Stimulated activated naive CD4-positive, alpha-beta T cell (primary cell): Measurements from ENCODE around the gene TTC7B.

ENCODE experiments used
- DNase-seq, 6 experiments: peaks; one replicate each; lab custom pipeline; 2025; lab: John Stamatoyannopoulos, UW

TTC7B gene

DNA sequence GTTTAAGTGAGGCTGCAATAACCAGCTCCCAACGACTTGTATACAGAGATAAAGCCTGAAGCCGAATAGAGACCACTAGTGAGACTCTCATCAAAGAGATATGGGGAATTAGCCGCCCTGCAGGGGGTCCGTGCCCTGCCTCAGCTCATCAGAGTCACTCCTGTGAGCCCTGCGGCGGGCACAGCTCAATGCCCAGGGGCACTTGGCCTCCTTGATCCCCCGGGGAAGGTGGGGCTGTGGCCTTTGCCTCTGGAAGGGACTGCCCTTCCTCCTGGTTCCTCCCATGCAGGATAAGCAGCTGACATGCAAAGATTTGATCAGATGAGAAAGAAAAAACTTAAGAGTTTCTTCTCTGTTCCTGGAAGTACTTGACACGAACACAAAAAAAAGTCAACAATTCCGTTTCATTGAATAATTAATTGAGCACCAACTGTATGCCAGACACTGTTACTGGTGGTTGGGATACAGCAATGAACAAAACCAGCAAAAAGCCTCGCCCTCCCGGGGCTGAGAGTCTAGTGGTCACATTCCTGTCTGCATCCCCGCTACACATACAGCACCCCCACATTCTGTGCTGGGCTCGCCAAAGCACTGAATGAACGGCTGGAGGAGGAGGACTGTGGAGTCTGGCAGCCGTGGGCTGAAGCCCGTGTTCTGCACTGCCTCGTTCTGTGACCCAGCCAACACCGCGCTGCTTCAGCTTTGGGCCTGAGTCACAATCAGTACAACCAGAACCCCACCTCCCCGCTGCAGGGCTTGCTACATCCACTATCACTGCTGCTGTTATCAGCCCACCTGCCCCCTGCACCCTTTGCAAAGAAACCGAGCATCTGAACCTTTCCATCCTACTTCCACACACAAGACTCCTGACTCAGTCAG, 10.3 kb downstream of the TTC7B start:
- DNase-seq, result no peak

DNA sequence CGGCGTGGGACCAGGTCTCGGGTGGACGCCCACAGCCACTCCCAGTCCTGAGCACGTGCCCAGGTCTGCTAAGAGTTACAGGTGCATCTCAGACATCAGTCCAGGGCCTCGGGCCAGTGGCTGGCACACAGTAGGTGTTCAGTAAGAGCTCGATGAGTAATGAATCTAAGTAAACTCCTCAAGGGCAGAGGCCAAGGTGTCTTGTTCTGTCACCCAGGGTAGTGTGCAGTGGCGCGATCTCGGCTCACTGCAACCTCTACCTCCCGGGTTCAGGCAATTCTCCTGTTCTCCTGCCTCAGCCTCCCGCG, 11.2 kb downstream of the TTC7B start:
- no peak for DNase-seq

DNA sequence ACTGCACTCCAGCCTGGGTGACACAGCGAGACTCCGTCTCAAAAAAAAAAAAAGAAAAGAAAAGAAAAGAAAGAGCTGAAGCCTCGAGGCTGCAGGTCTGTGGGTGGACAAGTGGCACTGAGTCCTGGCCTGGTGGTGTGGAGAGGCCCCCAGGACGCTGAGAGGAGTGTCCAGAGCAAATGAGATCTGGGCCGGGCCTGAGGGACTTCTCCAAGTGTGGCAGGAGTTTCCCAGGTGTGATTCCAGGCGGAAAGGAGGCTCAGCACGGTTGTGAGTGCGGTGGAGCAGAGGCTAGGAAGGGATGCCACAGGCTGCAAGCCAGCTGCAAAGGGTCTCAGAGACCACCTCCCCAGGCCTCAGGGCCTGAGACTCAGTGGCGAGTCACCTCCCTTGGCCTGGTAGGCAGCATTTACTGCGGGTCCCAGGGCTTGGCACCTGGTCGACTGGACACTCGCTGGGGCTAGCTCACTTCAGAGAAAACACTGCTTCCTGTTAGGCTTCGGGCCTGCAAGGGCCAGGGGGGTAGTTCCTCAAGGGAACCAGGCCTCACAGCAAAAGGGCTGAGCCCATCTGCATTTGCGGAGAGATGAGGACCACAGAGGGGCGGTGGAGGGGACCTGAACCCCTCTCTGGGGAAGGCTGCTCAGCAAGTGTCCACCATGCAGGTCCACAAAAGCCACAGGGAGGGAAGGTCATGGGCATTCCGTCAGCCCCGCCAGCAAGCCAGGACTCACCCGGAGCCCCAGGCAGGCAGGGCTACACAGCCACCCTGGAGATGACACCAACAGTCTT, 11.7 kb downstream of the TTC7B start:
- no peak for DNase-seq

DNA sequence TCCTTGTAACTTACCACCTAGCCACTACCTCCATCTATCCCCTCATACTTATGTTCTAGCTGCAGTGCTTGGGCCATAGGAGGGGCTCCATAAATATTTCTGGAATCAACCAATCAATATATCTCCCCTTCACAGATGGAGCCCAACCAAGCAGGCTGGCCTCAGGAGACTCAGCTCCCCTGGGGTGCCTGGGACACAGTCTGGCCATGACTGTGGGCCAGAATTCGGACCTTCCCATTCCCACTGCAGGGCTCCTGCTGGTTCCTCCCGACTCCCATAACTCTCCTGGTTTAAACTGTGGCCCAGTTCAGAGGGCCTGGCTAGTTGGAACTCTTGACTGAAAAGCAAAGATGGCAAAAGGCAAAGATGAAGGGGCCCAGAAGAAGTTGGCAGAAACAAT, 13.0 kb downstream of the TTC7B start:
- no peak for DNase-seq

DNA sequence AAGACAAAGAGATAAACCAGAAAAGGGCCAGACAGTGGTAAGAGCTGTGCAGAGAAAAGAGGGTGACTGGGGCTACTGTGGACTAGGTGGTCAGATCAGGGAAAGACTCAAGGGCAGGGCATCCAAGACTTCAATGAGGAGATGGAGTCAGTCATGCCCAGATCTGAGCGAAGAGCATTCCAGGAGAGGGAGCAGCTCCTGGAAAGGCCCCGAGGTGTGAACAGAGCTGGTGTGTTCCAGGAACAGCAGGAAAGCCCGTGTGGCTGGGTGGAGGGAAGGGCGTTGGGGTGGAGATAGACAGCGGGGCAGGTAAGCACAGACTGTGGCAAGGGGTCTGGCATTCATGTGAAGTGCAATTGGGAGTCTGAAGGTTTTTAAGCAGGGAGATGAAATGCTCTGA, 16.8 kb downstream of the TTC7B start:
- DNase-seq, result no peak

DNA sequence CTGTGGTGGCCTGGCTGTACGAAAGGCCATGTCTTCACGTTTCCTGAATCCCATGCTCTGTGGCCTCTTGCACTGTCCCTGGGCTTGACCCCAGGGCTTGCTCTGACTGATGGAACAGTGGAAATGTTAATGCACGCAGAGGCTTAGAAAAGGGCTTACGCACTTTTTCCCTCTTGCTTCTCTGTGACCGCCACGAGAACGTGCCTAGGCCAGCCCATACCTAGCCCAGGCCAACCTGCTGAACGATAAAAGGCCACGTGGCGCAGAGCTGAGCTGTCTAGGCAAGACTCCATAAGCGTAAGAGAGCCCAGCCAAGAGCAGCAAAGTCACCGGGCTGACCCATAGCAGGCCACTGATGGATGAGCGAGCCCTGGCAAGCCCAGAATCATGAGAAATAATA, 18.3 kb downstream of the TTC7B start:
- DNase-seq, result no peak

DNA sequence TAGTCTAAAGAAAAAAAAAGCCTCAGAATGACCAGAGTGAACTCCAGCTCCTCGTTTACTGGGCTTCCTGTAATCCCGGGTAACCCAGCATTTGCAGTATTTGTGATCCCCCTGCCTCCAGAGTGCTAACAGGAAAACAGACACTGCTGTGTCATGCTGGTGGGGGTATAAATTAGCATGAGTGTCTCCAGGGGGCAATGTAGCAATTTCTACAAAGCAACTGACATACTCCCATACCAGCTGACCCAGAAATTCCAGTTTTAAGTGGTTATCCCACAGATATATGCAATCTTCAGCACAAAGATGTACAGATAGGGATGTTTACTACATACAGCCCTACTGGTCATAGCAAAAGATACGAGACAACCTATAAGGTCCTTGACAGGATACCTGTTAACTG, 18.8 kb downstream of the TTC7B start:
- DNase-seq, result no peak

DNA sequence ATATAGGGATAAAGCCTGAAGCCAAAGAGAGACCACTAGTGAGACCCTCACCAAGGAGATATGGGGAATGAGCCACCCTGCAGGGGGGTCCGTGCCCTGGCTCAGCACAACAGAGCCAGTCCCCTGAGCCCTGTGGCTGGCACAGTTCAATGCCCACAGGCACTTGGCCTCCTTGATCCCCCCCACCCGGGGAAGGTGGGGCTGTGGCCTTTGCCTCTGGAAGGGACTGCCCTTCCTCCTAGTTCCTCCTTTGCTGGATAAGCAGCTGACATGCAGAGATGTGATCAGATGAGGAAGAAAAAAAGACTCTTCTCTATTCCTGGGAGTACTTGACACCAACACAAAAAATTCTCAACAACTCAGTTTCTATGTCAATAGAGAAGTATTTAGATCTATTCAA, 19.9 kb downstream of the TTC7B start:
- no peak for DNase-seq

DNA sequence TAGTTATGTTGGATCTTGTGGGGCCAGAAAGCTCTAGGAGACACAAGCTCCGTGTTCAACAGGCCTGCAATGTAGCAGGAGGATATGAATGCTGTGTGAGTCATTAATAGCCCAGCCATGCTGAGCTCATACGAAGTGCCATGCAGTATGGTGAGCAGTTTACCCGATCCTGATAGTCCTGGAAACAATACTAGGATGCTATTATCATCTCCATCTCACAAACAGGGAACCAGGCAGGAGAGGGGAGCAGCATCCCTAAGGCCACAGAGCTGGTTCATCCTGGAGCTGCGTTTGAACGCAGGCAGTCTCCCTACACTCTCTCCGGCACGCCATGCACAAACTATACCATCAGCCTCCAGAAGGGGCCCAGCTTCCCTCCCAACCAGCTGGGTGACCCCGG, 20.5 kb downstream of the TTC7B start:
- DNase-seq, result no peak

DNA sequence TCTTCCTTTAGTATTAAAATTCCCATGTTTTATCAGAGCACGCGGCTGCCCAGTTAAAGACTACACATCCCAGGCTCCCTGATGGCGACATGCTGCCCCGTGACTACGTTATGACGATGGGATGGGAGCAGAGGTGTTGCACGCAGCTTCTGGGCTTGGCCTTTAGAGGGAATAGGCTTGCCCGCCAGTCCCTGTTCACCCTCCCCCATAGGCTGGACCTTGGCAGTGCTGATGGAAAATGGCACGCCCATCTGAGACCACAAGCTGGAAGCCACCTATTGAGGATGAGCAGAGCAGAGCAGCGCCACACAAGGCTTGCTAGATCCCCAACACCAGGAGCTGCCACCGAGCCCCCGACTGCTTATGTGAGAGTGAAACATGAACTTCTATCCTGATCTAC, 24.7 kb downstream of the TTC7B start:
- no peak for DNase-seq

DNA sequence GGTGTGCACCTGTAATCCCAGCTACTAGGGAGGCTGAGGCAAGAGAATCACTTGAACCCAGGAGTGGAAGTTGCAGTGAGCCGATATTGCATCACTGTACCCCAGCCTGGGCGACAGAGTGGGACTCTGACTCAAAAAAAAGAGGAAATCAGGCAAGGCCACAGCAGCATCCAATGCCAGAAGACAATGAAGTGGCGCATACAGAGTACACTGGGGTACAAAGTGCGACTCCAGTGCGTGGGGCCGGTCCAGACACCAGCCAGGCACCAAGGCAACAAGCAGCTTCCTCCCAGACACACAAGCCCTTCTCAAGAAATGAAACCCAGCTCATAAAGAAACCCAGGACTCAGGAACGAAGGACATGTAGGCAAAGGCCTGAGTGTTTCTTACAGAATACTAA, 28.2 kb downstream of the TTC7B start:
- no peak for DNase-seq

DNA sequence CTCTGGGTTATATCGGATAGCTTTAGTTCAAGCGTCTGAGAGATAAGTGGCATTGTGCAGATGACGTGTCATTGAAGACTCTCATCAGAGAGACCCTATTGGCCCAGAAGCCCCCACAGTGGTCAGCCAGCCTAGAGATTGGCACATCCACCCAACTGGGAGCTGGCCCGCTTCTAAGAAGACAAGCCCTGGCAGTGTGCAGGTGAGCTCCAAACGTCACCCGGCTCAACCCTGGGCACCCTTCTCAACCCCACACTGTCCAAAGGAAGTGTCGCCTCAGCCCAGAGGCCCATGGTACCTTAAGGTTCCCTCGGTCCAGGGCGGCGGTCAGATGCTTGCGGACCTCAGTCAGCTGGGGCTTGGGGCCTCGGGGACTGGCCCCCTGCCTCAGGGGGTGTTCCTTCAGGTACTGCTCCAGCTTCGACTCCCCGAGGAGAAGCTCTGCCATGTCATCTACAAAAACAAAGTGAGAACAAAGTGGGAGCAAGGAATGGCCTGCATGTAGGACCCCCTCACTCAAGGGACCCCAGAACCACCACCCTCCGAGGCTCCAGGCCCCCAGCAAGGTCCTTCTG, 30.3 kb downstream of the TTC7B start:
- DNase-seq, result no peak

DNA sequence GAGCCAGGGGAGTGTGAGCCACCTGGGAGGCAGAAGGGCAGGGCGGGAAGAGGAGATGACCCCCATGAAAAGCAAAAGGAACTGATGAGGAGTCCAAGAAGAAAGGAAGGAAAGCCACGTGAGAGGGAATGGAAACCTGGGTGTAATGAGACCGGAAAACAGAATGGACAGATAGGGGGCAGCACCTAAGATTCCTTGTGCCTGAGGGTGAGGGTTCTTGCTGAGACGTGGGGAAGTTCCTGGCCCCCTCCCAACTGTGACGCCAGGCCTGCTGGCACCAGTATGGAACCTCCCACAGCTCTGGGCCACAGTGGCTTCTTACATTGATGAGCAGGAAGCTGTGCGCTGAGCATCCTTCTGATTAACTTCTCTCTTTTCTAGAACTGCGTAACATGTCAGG, 30.8 kb downstream of the TTC7B start:
- DNase-seq, result no peak

DNA sequence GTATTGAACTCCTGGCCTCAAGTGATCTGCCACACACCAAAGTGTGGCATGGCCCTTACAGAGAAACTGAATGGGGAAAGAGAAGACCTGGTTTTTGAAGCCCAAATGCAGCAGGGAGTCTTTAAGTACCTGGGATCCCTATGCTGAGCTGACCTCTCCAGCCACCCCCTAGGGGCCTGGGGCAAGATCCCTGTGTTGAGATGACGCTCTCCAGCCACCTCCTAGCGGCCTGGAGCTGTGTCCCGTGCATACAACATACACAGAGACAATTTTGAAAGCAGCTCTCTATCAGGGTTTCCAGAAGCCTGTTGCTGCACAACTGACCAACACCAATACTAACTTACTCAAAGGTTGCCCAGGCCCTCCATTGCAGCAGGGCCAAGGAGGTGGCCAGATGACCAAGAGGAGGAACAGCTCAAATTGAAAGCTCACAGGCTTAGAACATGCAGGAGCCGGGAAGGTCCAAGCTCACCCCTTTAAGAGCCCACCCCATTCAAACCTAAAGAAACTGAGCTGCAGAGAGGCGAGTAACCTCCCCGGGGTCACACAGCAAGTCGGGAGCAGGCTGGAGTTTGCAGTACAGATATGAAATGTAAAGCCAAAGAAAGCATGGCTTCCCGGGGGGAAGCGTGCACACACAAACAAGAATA, 31.5 kb downstream of the TTC7B start:
- DNase-seq, result no peak

DNA sequence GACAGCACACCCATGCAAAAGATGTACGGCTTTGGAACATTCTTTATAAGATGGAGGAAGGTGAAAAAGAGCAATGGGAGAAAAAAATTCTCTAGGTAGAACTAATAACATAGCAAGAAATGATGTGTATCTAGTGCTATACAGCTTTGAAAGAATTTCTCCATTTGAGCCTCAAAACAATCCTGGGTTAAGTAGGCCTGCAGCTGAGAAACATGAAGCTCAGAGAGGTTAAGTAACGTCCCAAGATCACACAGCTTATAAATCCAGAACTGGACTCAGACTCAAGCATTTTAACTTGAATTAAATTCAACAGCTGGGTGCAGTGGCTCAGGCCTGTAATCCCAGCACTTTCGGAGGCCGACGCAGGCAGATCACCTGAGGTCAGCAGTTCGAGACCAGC, 32.9 kb downstream of the TTC7B start:
- no peak for DNase-seq

DNA sequence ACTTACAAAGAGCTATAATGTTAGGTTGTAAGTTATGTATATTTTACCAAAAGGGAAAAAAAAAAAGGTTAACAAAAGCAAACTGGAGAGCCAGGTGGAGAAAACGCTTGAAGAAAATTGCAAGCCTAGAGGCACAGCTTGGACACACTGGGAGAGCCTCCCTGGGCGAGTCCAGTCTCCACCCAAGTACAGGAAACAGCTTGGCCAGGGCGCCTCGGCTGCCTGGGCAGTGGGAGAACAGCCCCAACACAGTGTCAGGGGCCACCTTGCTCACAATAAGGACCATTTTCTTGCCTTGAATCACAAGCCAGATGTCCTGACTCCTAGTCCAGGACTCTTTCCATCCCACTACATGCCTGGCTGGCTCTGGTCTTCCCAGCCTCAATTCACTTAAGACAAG, 33.3 kb downstream of the TTC7B start:
- no peak for DNase-seq

DNA sequence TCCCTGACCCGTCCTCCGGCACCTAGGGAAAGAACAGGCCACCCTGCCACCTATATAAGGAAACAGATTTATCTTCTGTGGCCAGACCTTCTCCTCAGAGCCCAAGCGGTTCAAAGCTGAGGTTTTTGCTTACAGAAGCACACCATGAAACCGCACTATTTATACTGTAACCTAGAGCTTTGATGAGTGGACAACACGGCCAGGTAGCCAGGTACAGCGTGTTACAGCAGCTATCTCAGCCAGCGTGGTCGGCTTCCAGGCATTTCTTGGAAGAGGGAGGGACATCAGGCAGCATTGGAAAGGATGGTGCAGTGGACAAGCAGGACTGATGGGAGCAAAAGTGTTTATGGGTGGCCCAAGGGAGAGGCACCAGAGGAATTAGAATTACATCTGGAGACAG, 34.4 kb downstream of the TTC7B start:
- DNase-seq, result no peak

DNA sequence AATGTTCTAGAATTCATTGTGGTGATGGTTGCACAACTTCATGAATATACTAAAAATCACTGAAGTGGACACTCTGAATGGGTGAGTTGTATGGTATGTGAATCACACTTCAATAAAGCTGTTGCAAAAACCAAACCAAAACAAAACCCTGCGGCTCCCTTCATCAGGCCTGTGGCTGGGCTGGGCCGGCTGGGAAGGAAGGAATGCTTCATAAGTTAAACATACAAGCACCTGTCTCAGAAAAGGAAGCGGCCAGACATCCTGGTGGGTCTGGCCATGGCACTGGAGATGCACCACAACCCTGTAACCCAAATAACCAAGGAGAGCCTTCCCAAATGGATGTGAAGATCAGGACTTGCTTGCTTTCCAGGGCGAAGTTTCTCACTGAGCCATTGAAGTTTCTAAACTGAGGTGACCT, 34.9 kb downstream of the TTC7B start:
- no peak for DNase-seq

DNA sequence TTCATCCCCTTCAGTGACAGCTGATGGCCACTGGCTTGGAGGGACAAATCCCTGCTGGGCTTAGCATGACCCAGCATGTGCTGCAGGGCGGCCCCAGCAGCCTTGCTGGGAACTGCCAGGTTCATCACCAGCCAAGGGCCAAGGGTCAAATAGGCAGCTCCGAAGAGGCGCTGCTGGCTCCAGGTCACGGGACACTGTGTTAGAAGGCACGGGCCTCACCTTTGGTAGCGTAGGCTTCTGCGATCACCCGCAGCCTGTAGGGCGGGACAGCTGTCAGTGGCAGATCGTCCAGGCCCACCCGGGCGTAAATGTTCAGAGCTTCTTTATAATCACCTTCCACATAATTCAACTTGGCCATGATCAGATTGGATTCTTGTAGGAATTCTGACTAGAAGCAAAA, 35.7 kb downstream of the TTC7B start:
- no peak for DNase-seq

DNA sequence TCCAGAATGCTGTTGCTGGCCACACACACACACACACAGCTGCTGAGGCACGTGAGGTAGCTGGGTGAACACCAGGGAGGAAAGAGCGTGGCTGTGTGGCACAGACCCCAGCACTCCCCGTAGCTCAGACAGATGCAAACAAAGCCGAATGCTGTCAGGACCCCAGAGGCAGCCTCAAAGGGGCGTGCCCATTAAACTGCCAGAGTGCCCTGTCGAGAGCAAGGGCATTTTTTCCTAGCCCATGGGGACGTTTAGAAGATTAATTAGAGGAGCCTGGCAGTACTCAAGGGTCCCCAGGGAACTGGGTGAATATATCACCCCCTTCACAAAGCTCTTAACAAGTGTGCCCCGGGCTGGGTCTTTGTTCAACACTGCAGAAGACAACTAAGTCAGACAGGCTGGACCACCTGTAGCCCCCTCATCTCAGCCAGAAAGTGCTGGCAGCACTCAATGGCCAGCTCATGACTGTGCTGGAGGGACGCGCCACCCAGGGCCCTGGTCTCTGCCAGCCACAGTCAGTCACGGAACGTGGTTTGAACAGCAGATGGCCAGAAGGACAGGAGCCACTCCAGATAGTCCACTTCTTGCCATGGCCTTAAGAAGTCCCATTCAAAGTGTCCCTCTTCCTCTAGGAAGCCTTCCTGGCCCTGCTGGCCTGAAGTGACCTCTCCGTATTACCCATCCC, 37.5 kb downstream of the TTC7B start:
- DNase-seq, result no peak

DNA sequence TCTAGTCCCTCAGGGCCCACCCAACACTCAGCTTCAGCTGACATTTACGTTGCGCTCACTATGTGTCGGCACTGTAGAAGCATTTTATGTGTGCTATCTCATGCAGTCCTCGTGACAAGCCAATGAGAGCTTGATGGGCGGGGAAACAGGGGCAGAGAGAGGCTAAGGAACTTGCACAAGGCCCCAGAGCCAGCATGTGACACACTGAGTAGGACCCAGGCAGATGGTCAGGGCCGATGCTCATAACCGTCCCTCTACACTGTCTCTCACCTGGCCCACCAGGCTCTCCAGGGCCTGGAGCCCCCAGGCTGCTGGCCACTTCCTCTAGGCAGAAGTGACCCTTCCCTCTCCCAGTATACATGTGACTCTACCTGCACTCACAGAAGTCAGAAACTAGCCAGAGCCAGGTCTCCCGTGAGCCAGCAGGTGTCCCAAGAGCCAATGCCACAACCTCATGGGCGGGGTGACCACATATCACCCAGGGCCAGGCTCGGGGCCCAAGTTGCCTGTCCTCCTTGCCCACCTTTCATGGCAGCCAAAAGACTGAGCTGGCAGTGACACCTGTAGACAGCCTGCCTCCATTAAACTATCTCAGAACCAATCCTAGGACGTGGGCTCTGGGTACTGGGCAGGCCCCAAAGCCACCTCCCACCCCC, 38.3 kb downstream of the TTC7B start:
- no peak for DNase-seq

DNA sequence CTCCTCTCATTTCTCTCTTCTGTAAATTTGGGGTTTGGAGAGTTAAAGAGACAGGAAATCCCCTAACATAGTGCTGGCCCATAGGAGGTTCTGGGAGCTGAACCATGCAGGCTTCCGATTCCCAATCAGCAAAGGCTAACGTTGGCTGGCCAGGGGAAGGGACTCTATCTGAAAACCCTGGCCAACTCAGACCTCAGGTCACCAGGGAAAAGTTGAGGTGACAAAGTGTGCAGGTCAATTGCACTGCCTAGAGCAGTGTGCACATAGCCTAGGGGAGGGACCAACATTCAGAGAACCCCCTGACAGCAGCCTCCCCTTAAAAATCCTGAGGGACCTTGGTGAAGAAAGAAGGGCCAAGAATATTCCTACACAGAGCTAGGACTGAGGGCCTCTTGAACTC, 38.9 kb downstream of the TTC7B start:
- no peak for DNase-seq
